ENCODE data around the gene FAM9A.
"Not testable (repeated sequence)": the region's sequence is repeated elsewhere in the genome, so short reads cannot be mapped to it uniquely, and the experiment has no call there.

The FAM9A gene

DNA sequence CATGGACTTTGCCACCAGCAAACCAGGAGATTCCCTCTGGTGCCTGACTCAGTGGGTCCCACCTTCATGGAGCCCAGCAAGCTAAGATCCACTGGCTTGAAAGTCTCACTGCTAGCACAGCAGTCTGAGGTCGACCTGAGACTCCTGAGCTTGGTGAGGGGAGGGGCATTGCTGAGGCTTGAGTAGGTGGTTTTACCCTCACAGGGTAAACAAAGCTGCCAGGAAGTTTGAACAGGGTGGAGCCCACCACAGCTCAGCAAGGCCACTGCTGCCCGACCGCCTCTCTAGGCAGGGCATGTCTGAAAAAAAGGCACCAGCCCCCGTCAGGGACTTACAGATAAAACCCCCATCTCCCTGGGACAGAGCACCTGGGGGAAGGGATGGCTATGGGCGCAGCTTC lies 28.1 kb downstream of the FAM9A start:
- Mint-ChIP-seq H3K4me1 (no peaks in the 10 kb centered on the region), H3K4me3 (no peak overlapping the region), H3K36me3 (no peaks in the 10 kb centered on the region), H3K27ac (no peak overlapping the region), H3K9me3 (no peaks in the 10 kb centered on the region), H3K27me3 (no peaks in the 10 kb centered on the region)

DNA sequence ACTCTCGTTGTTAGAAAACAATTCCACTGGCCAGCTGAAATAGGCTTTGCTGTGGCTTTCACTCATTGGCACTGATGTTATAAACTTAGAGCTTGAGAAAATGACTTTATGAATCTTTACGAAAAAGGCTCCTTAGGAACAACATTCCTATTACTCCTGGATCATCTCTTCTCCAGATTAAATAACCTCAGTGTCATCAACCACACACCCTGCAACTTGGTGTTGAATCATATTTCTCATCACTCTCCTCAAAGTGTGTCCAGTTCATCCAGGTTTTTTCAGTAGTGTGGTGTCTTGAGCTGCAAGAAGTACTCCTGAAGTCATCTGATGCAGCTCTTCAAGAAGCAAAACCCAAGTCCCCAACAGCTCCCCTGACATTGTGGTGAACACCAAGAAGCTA lies 41.2 kb downstream of the FAM9A start:
- H3K36me3 Mint-ChIP-seq = peaks cover 2% of the 10 kb centered on the region
- no peak overlapping the region for H3K4me3 Mint-ChIP-seq
- no peaks in the 10 kb centered on the region for H3K4me1 Mint-ChIP-seq
- peaks cover 10% of the 10 kb centered on the region for H3K27me3 Mint-ChIP-seq
- no peaks in the 10 kb centered on the region for H3K9me3 Mint-ChIP-seq
- no peak overlapping the region for H3K27ac Mint-ChIP-seq

DNA sequence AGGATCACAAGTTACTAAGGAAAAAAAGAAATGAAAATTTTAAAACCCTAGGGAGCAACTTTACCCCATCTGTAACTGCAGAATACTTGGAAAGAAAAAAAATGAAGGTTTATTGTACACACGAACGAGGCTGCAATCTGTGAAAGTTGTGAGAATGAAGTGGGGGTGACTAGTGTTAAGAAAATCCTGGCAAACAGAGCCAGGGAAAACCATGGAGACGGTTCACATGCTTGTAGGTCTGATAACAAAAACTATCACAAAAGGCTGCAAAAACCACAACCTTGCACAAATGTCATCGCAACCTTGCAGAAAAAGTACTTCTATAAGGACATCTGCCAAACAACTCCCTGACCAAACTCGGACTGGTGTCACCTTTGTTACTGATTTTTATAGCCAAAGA lies 42.5 kb downstream of the FAM9A start:
- not testable (repeated sequence) for H3K4me1 Mint-ChIP-seq, H3K27ac Mint-ChIP-seq, H3K4me3 Mint-ChIP-seq, H3K27me3 Mint-ChIP-seq, H3K9me3 Mint-ChIP-seq, H3K36me3 Mint-ChIP-seq

GRCh38 chrX:8757609-8758389 lies 43.4 kb downstream of the FAM9A start:
- not testable (repeated sequence) for H3K36me3 Mint-ChIP-seq, H3K4me1 Mint-ChIP-seq, H3K27me3 Mint-ChIP-seq, H3K4me3 Mint-ChIP-seq, H3K27ac Mint-ChIP-seq, H3K9me3 Mint-ChIP-seq

DNA sequence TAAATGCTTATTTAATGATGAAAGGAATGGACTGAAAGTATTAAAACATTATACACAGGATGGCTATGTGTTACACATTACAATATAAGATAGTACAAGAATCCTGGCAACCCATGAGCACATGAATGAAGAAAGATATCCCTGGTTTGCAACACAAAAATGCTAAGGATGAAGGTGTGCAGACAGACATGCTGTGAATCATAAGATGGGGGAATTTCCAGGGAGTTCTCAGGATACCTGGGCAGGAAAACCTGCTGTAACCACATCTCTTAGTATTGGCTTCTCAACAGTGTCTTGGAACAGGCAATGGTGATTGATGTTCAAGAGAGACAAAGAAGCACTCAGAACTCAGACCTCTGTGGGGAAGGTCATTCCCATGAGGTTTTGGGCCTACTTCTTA lies 45.4 kb downstream of the FAM9A start:
- Mint-ChIP-seq H3K36me3 (peaks cover 2% of the 10 kb centered on the region), H3K4me3 (no peak overlapping the region), H3K9me3 (no peaks in the 10 kb centered on the region), H3K27me3 (peaks cover 4% of the 10 kb centered on the region), H3K27ac (no peak overlapping the region), H3K4me1 (no peaks in the 10 kb centered on the region)

- Mint-ChIP-seq H3K4me3 (no peak overlapping the region), H3K27ac (no peak overlapping the region), H3K27me3 (peaks cover 2% of the 10 kb centered on the region), H3K9me3 (no peaks in the 10 kb centered on the region), H3K36me3 (peaks cover 2% of the 10 kb centered on the region), H3K4me1 (no peaks in the 10 kb centered on the region)
Measured at GRCh38 chrX:8755116-8755515, 46.1 kb downstream of the FAM9A start.

- H3K27me3 Mint-ChIP-seq = peaks cover 2% of the 10 kb centered on the region
- no peaks in the 10 kb centered on the region for H3K9me3 Mint-ChIP-seq
- no peak overlapping the region for H3K4me3 Mint-ChIP-seq
- H3K4me1 Mint-ChIP-seq = no peaks in the 10 kb centered on the region
- H3K36me3 Mint-ChIP-seq = no peaks in the 10 kb centered on the region
- no peak overlapping the region for H3K27ac Mint-ChIP-seq
Measured at GRCh38 chrX:8749697-8750096, 51.5 kb downstream of the FAM9A start.

GRCh38 chrX:8748855-8749254 lies 52.3 kb downstream of the FAM9A start:
- Mint-ChIP-seq H3K27ac (no peak overlapping the region), H3K4me1 (no peaks in the 10 kb centered on the region), H3K36me3 (no peaks in the 10 kb centered on the region), H3K9me3 (no peaks in the 10 kb centered on the region), H3K4me3 (no peak overlapping the region), H3K27me3 (peaks cover 2% of the 10 kb centered on the region)

DNA sequence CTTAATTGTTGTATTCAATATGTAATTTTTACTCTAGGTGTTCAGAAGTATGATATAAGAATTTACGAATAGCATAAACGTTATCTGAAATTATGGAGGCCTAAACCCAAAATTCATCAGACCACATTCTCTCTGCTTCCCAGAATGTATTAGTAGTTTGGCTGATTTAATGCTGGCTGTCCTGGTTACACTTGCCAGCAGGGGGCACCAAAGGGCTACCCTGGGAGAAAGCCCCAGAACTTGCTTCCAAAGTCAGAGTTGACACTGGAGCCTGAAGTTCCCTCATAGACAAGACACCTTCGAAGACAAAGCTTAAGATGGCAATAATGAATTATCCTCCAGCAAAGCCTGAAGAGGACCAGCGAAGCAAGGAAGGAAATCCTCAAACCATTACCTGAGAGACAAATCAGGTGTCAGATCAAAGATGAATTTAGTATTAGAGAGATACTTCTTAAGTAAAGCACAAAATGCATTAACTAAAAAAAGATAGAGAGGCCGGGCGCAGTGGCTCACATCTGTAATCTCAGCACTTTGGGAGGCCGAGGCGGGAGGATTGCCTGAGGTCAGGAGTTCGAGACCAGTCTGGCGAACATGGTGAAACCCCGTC lies 58.0 kb downstream of the FAM9A start:
- Mint-ChIP-seq H3K27me3 (peaks cover 2% of the 10 kb centered on the region), H3K4me3 (no peak overlapping the region), H3K9me3 (no peaks in the 10 kb centered on the region), H3K4me1 (no peaks in the 10 kb centered on the region), H3K27ac (no peak overlapping the region), H3K36me3 (no peaks in the 10 kb centered on the region)

DNA sequence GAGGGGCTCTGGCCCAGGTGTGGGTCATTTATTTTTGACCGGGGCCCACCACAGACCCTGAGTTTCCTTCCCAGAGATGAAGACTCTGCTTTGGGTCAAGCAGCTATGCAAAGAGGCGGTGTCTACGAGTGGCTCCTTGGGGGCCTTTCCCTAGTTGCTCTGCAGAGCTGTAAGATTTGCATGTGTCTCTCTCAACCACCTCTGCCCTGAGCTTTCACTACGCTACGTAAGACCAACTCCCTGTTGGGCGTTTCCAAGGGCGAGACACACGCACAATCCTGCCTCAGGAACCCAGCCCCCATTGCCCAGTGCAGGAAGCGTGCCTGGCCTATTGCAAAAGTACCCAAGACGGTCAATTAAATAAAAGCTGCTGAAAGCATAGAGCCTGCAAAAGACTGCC lies 59.2 kb downstream of the FAM9A start:
- Mint-ChIP-seq H3K4me1 (no peaks in the 10 kb centered on the region), H3K9me3 (no peaks in the 10 kb centered on the region), H3K27me3 (peaks cover 1% of the 10 kb centered on the region), H3K27ac (no peak overlapping the region), H3K36me3 (no peaks in the 10 kb centered on the region), H3K4me3 (no peak overlapping the region)
